Stimulated activated CD4-positive, alpha-beta T cell treated with anti-CD3 and anti-CD28 coated beads, Interleukin-2, amount 100 ng/mL, for 48 hours (primary cell): ENCODE measurements around the gene ISOC2.

Experiments used
- DNase-seq, 2 donors: peaks; one replicate each; pipeline ENCODE4 v3.0.0-alpha.2; 2020

Gene ISOC2

DNA sequence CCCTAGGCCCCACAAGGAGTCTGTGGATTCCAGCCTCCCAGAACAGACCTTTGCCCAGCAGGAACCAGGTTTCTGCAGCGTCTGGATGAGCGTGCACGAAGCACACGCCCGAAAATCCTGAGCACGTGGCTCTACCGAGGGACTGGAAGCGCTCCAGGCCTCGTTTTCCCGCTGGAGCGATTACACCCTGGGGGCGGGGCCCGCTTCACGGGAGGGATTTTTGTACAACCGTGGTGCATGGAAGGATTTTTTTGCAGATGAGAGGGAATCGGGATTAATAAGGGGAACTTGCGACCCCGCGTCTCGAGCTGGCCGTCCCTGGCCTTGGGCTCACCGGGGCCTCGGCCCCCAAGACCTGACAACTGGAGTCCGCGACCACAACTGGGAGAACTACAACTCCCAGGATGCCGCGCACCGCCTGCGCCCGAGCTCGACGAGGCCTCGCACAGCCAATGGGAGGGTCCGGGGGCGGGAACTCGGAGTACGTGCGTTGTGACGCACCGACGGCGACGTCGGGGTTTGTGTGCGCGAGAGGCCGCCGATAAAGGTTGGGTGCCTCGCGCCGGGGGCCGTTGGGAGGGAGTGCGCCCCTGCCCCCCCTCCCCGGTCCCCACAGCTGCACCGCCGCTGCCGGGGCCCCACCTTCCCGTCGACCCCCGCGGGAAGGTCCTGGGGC, 14.8 kb upstream of the ISOC2 start, which contains the start of gene ZNF628:
TSS of gene ZNF628 (plus strand) at position 518 of the 676 bp plus-strand sequence. CDS start 3,294 bp downstream, outside the sequence.
- peak; percentile 97 for DNase-seq

- no peak for DNase-seq
Observed at GRCh38 chr19:55474269-55475265, 13.1 kb upstream of the ISOC2 start.

DNA sequence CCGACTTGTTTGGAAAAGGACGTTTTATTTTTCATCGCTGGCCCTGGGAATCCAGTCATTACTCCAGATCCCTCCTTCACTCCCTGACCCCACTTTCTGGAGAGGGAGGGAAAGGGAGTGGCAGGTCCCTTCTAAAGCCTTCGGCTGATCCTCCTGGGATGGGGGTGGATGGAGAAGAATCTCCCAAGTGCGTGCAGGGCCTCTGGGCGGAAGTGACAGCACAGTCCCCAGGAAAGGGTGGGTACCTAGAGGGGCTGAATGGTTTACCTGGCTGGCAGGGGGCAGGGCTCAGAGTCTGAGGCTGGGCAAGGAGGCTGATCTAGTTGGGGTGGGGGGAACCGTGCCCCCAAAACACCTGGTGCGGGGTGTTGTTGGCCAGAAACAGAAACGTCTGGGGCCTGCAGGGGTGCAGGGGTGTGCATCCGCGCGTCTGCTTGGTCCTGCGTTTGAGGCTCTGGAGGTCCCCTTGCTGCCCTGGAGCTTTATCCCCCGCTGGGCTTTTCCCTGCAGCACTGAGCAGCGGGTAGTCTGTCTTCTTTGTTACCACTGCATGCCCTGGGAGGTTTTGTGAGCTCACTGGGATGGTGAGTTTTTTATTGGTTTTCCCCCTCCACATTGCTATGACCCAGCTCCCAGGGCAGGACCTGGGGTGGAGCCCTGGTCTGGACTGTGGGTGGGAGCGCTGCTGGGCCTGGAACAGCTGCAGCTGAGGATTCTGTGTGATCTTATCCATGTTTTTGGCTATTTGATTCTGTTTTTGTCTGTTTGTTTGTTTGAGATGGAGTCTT, 12.0 kb upstream of the ISOC2 start:
- DNase-seq = no peak

- DNase-seq = no peak
Observed at GRCh38 chr19:55472463-55472862, 11.0 kb upstream of the ISOC2 start.

DNA sequence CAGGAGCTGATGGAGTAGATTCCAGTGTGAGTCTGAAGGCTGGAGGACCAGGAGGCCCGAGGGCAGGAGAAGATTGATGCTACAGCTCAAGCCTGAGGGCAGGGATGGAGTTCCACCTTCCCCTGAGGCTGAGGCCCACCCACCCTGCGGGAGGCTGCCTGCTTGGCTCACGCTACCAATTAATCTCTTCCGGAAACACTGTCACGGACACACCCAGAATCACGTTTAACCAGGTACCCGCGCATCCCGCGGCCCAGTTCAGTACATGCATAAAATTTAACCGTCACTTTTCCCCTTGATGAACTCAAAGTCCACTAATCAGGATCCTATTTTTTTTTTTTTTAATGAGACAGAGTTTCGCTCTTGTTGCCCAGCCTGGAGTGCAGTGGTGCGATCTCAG, 9.8 kb upstream of the ISOC2 start:
- DNase-seq = no peak

GRCh38 chr19:55468054-55468393, 6.6 kb upstream of the ISOC2 start:
- no peak for DNase-seq

DNA sequence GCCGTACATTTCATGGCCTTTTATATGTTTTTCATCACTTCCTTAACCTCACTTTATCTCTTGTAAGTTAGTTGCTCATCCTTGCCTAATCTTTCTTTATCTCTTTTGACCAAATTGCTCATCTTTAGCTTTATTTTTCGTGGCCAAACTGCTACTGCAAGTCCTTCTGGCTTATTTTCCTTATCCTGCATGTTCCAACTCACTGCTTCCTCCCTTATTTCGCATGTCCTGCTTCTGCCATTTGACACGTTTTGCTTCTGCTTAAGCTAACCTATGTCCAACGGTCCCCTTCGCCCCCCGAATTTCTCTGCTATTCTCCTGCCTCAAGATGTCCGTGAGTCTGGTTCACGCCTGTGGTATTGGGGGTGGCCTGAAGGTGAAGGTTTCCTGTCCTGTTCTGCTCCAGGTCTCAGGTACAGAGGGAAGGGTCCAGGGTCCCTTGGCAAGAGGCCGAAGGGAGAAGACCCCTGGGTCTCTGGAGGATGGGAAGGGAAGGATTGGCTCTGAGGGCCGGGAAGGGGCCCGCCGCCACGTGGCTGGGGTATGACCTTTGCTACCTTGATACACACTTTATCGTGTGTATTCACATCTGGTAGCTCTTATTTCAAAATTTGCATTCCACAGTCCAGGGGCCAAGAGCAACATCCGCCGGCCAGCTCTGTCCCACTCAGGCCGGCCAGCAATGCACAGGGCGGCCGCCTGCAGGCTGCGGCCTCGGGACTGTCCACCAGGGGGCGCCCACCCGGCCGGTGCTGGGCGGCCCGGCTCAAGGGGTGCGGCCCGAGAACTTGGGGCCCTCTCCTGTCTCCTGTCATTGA, 6.0 kb upstream of the ISOC2 start:
- DNase-seq = peak; percentile 77 to 80

GRCh38 chr19:55466241-55466614, 4.8 kb upstream of the ISOC2 start:
- DNase-seq = no peak

DNA sequence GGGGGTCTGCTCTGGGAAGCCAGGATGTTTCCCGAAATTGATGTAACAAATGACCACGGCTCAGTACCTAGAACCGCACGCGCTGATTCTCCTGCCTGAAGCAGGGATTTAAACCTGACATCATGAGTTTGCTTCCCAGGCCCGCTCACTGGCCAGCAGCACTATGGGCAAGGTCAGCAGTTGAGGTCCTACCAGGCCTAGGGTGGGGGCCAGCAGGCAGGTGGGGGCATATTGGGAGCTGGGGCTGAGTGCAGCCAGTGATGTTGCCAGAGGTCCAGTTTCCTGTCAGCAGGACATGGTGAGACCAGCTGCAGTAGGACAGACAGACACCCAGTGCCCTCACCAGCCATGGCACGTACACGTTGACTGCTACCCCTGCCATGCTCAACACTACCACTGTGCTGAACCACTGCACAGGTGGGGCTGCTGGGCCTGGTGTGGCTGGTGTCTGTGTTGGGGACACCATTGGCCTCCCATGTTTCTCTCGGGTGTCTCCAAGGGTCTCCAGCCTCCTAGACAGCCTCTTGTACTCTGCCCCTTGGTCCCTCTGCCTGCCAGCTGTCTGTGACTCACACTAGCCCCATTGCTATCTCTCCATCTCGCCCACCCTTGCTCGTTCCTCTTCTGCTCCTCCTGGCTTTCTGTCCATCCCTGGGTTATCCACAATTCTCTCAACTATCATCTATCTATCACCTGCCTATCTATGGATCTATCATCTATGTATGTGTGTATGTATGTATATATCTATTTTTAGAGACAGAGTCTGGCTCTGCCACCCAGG, 4.2 kb upstream of the ISOC2 start:
- DNase-seq = no peak

DNA sequence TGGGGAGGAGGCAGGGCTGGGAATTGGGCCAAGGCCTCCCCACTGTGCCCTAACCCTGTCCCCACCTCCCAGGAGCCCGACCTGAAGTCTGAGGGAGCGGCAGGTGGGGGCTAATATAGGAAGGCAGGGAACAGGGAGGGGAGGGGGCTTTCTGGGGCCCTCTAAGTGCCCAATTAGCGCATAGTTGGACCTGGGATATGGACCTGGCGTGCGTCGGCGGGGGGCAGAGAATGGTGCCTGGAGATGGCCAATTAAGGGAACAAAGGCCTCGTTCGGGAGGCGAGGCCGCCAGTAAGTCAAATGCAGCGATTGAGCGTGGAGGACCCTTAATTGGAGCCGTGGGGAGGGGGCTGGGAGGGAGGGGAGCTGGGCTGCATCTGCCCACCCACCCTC, 3.2 kb upstream of the ISOC2 start, which contains the start of gene C19orf85:
TSS of gene C19orf85 (minus strand) at position 90 of the 393 bp plus-strand sequence. CDS start 197 bp downstream, outside the sequence.
- no peak for DNase-seq

- DNase-seq = no peak
Observed at GRCh38 chr19:55464039-55464661, 2.7 kb upstream of the ISOC2 start.

- DNase-seq = no peak
Observed at GRCh38 chr19:55463583-55464031, 2.2 kb upstream of the ISOC2 start.

DNA sequence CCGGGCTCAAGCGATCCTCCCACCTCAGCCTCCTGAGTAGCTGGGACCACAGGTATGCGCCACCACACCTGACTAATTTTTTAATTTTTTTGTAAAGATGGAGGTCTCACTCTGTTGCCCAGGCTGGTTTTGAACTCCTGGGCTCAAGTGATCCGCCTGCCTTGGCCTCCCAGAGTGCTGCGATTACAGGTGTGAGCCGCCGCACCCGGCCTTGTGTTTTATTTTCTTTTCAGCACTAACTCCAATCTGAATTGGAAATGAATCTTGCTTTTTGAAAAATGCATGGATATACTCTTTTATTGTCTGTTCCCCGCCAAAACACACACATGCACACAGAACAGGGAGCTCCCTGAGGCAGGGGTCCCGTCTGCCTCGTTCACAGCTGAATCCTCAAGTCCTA, 1.3 kb upstream of the ISOC2 start:
- DNase-seq = no peak

DNA sequence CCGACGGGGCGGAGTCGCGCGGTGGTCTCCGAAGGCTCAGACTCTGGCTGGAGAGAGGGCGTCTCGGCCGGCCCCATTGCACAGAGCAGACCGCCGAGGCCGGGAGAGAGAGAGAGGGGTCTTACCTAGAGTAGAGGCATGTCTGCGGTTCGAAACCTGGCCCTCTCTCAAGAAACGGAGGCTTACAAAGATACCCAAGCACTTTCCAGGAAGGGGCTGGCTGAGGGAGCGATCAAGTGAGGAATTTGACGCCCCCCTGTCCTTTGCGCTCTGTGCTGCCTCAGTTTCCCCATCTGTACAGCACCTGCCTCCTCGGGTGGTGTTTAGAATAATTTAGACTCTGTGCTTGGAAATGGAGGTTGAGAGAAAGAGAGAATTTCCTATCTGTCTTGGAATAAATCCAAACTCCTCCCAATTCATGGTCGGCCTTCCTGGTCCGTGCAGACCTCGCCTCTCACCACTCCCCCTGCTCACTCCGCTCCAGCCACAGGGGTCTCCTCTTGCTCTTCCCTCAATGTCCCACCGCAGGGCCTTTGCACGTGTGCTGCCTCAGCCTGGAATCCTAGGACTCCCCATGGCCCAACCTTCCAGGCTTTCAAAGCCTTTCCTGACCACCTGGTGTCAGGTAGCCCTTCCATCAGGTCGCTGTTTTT, 658 bp upstream of the ISOC2 start:
- no peak for DNase-seq

DNA sequence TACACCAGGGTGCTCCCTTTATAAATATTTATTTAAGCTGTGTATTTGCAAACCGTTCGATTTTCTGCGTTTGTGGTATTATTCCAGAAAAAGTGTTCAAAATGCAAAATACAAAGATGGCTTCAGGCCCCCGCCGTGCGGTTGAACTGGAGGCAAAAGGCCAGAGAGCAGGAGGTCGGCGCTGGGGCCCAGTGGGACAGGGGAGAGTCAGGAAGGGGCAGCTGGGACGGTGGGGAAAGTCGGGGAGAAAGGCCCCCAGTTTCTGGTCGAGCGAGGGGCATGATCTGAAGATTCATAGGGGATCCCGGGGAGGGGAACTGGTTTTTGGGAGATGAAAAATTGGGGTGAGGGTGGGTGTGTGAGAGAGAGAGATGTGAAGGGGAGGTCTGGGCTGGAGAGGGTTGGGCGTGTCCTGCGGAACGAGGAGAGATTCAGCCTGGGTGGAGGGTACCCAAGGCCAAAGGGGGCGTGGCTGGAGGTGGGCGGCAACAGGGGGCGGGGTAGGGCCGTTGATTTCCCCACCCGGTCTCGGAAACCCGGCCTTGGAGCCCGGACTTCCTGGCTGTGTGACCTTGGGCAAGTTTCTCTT, 678 bp downstream of the ISOC2 start:
- DNase-seq = no peak

DNA sequence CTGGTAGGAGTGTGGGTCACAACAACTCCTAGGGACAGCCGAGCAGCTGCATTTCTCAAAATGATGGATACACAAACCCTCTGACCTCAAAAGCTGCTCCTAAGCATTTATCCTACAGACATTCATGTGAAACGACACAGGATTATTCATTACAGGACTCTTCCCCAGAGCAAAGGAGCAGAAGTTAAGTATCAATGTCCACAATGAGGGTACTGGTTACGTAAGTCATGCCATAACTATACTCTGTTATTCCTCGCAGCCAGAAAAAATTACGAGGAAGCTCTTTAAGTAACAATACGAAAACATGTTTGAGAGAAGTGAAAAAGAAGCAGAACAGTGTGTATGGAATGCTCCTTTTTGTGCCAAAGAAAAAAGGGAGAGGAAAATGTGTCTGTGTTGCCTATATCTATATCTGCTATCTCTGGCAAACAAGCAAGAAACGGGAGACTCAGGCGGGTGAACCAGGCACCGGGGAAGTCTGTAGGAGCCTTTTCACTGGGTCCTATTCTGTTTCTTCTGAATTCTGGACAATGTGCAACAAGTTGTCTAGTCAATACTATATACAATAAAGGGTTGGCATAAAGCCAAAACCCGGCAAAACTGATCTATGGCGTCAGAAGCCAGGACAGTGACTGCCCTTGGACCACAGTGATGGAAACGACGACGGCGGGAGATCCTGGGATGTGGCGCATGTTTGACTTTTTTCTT, 1.3 kb downstream of the ISOC2 start:
- no peak for DNase-seq

GRCh38 chr19:55459551-55459949, 1.9 kb downstream of the ISOC2 start:
- no peak for DNase-seq

- no peak for DNase-seq
Observed at GRCh38 chr19:55457683-55458457, 3.6 kb downstream of the ISOC2 start.
